ENCODE measurements around the gene COPB2. TPM values are rescaled to one million over a fixed set of nuclear protein-coding genes. Genes with fewer than 3 reads are reported as not detected.

COPB2 gene
- total RNA-seq, 1 experiment from 2014 or later: 119 TPM

DNA sequence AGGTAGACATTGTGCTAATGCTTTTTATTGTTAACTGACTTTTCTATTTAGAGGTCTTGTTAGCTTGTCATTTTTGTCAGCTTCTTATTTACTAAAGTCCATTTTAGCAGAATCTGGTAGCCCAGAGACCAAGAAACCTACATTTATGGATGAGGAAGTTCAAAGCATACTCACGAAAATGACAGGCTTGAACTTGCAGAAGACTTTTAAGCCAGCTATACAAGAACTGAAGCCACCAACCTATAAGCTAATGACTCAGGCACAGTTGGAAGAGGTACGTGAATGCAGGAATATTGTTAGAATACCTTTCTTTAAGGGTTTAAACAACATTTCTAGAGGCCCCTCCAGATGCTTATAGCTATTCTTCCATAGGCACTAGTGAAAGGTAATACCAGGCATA, 42.7 kb downstream of the COPB2 start:
- ATAC-seq: no peak
- TF ChIP-seq CEBPB (IDR thresholded peaks at IDR 0.05; ENCODE audit: low read depth): no peak
- TF ChIP-seq, protein P1, sequence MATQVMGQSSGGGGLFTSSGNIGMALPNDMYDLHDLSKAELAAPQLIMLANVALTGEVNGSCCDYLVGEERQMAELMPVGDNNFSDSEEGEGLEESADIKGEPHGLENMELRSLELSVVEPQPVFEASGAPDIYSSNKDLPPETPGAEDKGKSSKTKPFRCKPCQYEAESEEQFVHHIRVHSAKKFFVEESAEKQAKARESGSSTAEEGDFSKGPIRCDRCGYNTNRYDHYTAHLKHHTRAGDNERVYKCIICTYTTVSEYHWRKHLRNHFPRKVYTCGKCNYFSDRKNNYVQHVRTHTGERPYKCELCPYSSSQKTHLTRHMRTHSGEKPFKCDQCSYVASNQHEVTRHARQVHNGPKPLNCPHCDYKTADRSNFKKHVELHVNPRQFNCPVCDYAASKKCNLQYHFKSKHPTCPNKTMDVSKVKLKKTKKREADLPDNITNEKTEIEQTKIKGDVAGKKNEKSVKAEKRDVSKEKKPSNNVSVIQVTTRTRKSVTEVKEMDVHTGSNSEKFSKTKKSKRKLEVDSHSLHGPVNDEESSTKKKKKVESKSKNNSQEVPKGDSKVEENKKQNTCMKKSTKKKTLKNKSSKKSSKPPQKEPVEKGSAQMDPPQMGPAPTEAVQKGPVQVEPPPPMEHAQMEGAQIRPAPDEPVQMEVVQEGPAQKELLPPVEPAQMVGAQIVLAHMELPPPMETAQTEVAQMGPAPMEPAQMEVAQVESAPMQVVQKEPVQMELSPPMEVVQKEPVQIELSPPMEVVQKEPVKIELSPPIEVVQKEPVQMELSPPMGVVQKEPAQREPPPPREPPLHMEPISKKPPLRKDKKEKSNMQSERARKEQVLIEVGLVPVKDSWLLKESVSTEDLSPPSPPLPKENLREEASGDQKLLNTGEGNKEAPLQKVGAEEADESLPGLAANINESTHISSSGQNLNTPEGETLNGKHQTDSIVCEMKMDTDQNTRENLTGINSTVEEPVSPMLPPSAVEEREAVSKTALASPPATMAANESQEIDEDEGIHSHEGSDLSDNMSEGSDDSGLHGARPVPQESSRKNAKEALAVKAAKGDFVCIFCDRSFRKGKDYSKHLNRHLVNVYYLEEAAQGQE (IDR thresholded peaks at IDR 0.05; ENCODE audit: low read depth): no peak

More for the DNA sequence above, 42.7 kb downstream of the COPB2 start:
- intact Hi-C loops (cut with micrococcal nuclease): loop anchor here (10.0 kb wide), 1 partner anchor 752 kb away; the partner anchor contains the start of gene CEP70
- DNase-seq (ENCODE audit: low read depth, low spot score): no peak
- Histone ChIP-seq H3K36me3 (ENCODE audit: control insufficient read depth in 1 of 2, insufficient read depth in 2 of 2, low read length in 2 of 2) (peaks cover 36 to 47% of the 10 kb centered on the region in 2 experiments), H4K20me1 (ENCODE audit: insufficient read depth) (no peaks in the 10 kb centered on the region), H3K9ac (ENCODE audit: low read length) (no peak overlapping the region), H3K27me3 (ENCODE audit: insufficient read depth, low read length) (no peaks in the 10 kb centered on the region), H3K4me1 (ENCODE audit: control insufficient read depth in 1 of 2, insufficient read depth in 2 of 2, low read length in 2 of 2) (peaks cover 6 to 14% of the 10 kb centered on the region in 2 experiments; a peak in 3 of 4 replicates), H3K4me2 (ENCODE audit: low read length) (no peak overlapping the region), H3K27ac (ENCODE audit: low read depth, low read length) (no peak overlapping the region), H2AFZ (ENCODE audit: low read depth, low read length, poor library complexity, severe bottlenecking) (no peak overlapping the region), H3K79me2 (ENCODE audit: insufficient read depth, low read length) (peaks cover 48% of the 10 kb centered on the region), H3K4me3 (replicated peaks in 1 of 2; ENCODE audit: low read depth in 1 of 2, low read length in 2 of 2) (no peak overlapping the region), H3K9me2 (ENCODE audit: insufficient read depth) (no peaks in the 10 kb centered on the region), H3K9me3 (ENCODE audit: control insufficient read depth in 1 of 2, insufficient read depth in 1 of 2, low read depth in 1 of 2, low read length in 2 of 2) (no peaks in the 10 kb centered on the region)
- ChIA-PET CTCF (interaction anchor here (1.1 kb wide), 1 partner anchor 423 kb away, joined by 3 read pairs; no protein-coding TSS in a partner anchor), POLR2A (no interaction called here), RAD21 (ENCODE audit: low non-redundant PET in 1 of 2, low total read pairs in 2 of 2, uncharacterized antibody in 2 of 2, unreplicated experiment in 2 of 2) (no interaction called here)
- BruUV-seq (replicated peaks): no TSS peak
